Dendritic cell treated with granulocyte-macrophage colony-stimulating factor and Interleukin-4, amounts not matched to agents 40 ng/mL and 50 ng/mL, for 4 days (primary cell): Measurements from ENCODE around the gene ZBTB20.
"Not testable (repeated sequence)": the region's sequence is repeated elsewhere in the genome, so short reads cannot be mapped to it uniquely, and the experiment has no call there.

ENCODE experiments used
- H3K27ac Mint-ChIP-seq: one replicate; pipeline ENCODE4 v1.8.0; 2022; ENCODE audit warnings: mild to moderate bottlenecking, mixed read lengths
- H3K27me3 Mint-ChIP-seq: one replicate; pipeline ENCODE4 v1.8.0; 2022; ENCODE audit warnings: mild to moderate bottlenecking, mixed read lengths
- H3K36me3 Mint-ChIP-seq: one replicate; pipeline ENCODE4 v1.8.0; 2022; ENCODE audit warnings: low read depth, mixed read lengths
- H3K4me1 Mint-ChIP-seq: one replicate; pipeline ENCODE4 v1.8.0; 2022; ENCODE audit warnings: low read depth, mixed read lengths
- H3K4me3 Mint-ChIP-seq: one replicate; pipeline ENCODE4 v1.8.0; 2022; ENCODE audit warnings: mild to moderate bottlenecking, moderate library complexity, mixed read lengths
- H3K9me3 Mint-ChIP-seq: one replicate; pipeline ENCODE4 v1.8.0; 2022; ENCODE audit warnings: mixed read lengths
- intact Hi-C: fragments of 100-400 bp; cut with micrococcal nuclease; formaldehyde crosslinking; loops from one replicate; pipeline ENCODE4 v1.15.0; 2022

ZBTB20 gene

GRCh38 chr3:115120597-115120996, 26.5 kb downstream of the ZBTB20 start:
- intact Hi-C loops = no loop called here
- H3K9me3 Mint-ChIP-seq = no peaks in the 10 kb centered on the region
- H3K4me1 Mint-ChIP-seq = peaks cover 5% of the 10 kb centered on the region
- no peaks in the 10 kb centered on the region for H3K36me3 Mint-ChIP-seq
- no peak overlapping the region for H3K27ac Mint-ChIP-seq
- H3K4me3 Mint-ChIP-seq = no peak overlapping the region
- H3K27me3 Mint-ChIP-seq = no peaks in the 10 kb centered on the region

GRCh38 chr3:115113367-115113766, 33.7 kb downstream of the ZBTB20 start:
- H3K27me3 Mint-ChIP-seq = no peaks in the 10 kb centered on the region
- no peaks in the 10 kb centered on the region for H3K36me3 Mint-ChIP-seq
- no peak overlapping the region for H3K4me3 Mint-ChIP-seq
- intact Hi-C loops = no loop called here
- H3K27ac Mint-ChIP-seq = no peak overlapping the region
- H3K4me1 Mint-ChIP-seq = no peaks in the 10 kb centered on the region
- H3K9me3 Mint-ChIP-seq = no peaks in the 10 kb centered on the region

- intact Hi-C loops = no loop called here
- Mint-ChIP-seq H3K27ac (no peak overlapping the region), H3K4me3 (no peak overlapping the region), H3K9me3 (peaks cover 6% of the 10 kb centered on the region), H3K27me3 (no peaks in the 10 kb centered on the region), H3K4me1 (no peaks in the 10 kb centered on the region), H3K36me3 (peaks cover 13% of the 10 kb centered on the region)
Measured at GRCh38 chr3:115111632-115112031, 35.5 kb downstream of the ZBTB20 start.

- no peak overlapping the region for H3K4me3 Mint-ChIP-seq
- intact Hi-C loops = no loop called here
- no peaks in the 10 kb centered on the region for H3K4me1 Mint-ChIP-seq
- H3K27me3 Mint-ChIP-seq = no peaks in the 10 kb centered on the region
- peaks cover 13% of the 10 kb centered on the region for H3K36me3 Mint-ChIP-seq
- H3K27ac Mint-ChIP-seq = no peak overlapping the region
- H3K9me3 Mint-ChIP-seq = peaks cover 6% of the 10 kb centered on the region
Measured at GRCh38 chr3:115110830-115111229, 36.3 kb downstream of the ZBTB20 start.

- intact Hi-C loops, H3K4me1 Mint-ChIP-seq, H3K4me3 Mint-ChIP-seq, H3K9me3 Mint-ChIP-seq, H3K27me3 Mint-ChIP-seq, H3K27ac Mint-ChIP-seq: not testable (repeated sequence)
- H3K36me3 Mint-ChIP-seq = peaks cover 13% of the 10 kb centered on the region
Measured at GRCh38 chr3:115110066-115110465, 37.0 kb downstream of the ZBTB20 start.

- intact Hi-C loops = no loop called here
- Mint-ChIP-seq H3K4me1 (no peaks in the 10 kb centered on the region), H3K9me3 (peaks cover 15% of the 10 kb centered on the region), H3K27ac (no peak overlapping the region), H3K27me3 (no peaks in the 10 kb centered on the region), H3K36me3 (peaks cover 25% of the 10 kb centered on the region), H3K4me3 (no peak overlapping the region)
Measured at GRCh38 chr3:115108614-115109013, 38.5 kb downstream of the ZBTB20 start.

GRCh38 chr3:115102046-115102445, 45.0 kb downstream of the ZBTB20 start:
- peaks cover 9% of the 10 kb centered on the region for H3K9me3 Mint-ChIP-seq
- H3K27me3 Mint-ChIP-seq = no peaks in the 10 kb centered on the region
- no peak overlapping the region for H3K4me3 Mint-ChIP-seq
- no peak overlapping the region for H3K27ac Mint-ChIP-seq
- intact Hi-C loops = no loop called here
- peaks cover 16% of the 10 kb centered on the region for H3K36me3 Mint-ChIP-seq
- peaks cover 21% of the 10 kb centered on the region for H3K4me1 Mint-ChIP-seq

- peaks cover 15% of the 10 kb centered on the region for H3K36me3 Mint-ChIP-seq
- H3K9me3 Mint-ChIP-seq = peaks cover 9% of the 10 kb centered on the region
- H3K4me1 Mint-ChIP-seq = peaks cover 21% of the 10 kb centered on the region
- H3K4me3 Mint-ChIP-seq = no peak overlapping the region
- intact Hi-C loops = no loop called here
- H3K27me3 Mint-ChIP-seq = no peaks in the 10 kb centered on the region
- no peak overlapping the region for H3K27ac Mint-ChIP-seq
Measured at GRCh38 chr3:115100806-115101205, 46.3 kb downstream of the ZBTB20 start.

- Mint-ChIP-seq H3K9me3 (peaks cover 9% of the 10 kb centered on the region), H3K4me1 (peaks cover 21% of the 10 kb centered on the region), H3K36me3 (peaks cover 15% of the 10 kb centered on the region), H3K27me3 (no peaks in the 10 kb centered on the region), H3K4me3 (peak overlapping the region; percentile 17), H3K27ac (peak overlapping the region; percentile 63)
- intact Hi-C loops = loop anchor here (10.0 kb wide), 1 partner anchor 685 kb away; no protein-coding TSS in a partner anchor
Measured at GRCh38 chr3:115099986-115100571, 47.0 kb downstream of the ZBTB20 start.

- H3K9me3 Mint-ChIP-seq = peaks cover 3% of the 10 kb centered on the region
- peak overlapping the region; percentile 63 for H3K27ac Mint-ChIP-seq
- H3K27me3 Mint-ChIP-seq = no peaks in the 10 kb centered on the region
- H3K36me3 Mint-ChIP-seq = peaks cover 10% of the 10 kb centered on the region
- peaks cover 21% of the 10 kb centered on the region for H3K4me1 Mint-ChIP-seq
- no peak overlapping the region for H3K4me3 Mint-ChIP-seq
- intact Hi-C loops = loop anchor here (10.0 kb wide), 1 partner anchor 685 kb away; no protein-coding TSS in a partner anchor
Measured at GRCh38 chr3:115099134-115099985, 47.7 kb downstream of the ZBTB20 start.

- H3K4me1 Mint-ChIP-seq = peaks cover 21% of the 10 kb centered on the region
- no peak overlapping the region for H3K27ac Mint-ChIP-seq
- H3K36me3 Mint-ChIP-seq = peaks cover 2% of the 10 kb centered on the region
- H3K4me3 Mint-ChIP-seq = no peak overlapping the region
- no peaks in the 10 kb centered on the region for H3K9me3 Mint-ChIP-seq
- H3K27me3 Mint-ChIP-seq = no peaks in the 10 kb centered on the region
- intact Hi-C loops = loop anchor here (10.0 kb wide), 1 partner anchor 686 kb away; no protein-coding TSS in a partner anchor
Measured at GRCh38 chr3:115098354-115099073, 48.6 kb downstream of the ZBTB20 start.

- H3K27ac Mint-ChIP-seq = no peak overlapping the region
- intact Hi-C loops = loop anchor here (10.0 kb wide), 1 partner anchor 690 kb away; no protein-coding TSS in a partner anchor
- no peaks in the 10 kb centered on the region for H3K27me3 Mint-ChIP-seq
- H3K36me3 Mint-ChIP-seq = no peaks in the 10 kb centered on the region
- H3K4me3 Mint-ChIP-seq = no peak overlapping the region
- peaks cover 15% of the 10 kb centered on the region for H3K4me1 Mint-ChIP-seq
- no peaks in the 10 kb centered on the region for H3K9me3 Mint-ChIP-seq
Measured at GRCh38 chr3:115095236-115095635, 51.9 kb downstream of the ZBTB20 start.

GRCh38 chr3:115092220-115092791, 54.8 kb downstream of the ZBTB20 start:
- peaks cover 2% of the 10 kb centered on the region for H3K4me1 Mint-ChIP-seq
- no peak overlapping the region for H3K4me3 Mint-ChIP-seq
- no peaks in the 10 kb centered on the region for H3K27me3 Mint-ChIP-seq
- H3K9me3 Mint-ChIP-seq = no peaks in the 10 kb centered on the region
- H3K36me3 Mint-ChIP-seq = no peaks in the 10 kb centered on the region
- H3K27ac Mint-ChIP-seq = no peak overlapping the region
- intact Hi-C loops = loop anchor here (2.0 to 10.0 kb wide), 4 partner anchors 74 to 692 kb away; no protein-coding TSS in a partner anchor
